Prostate gland (tissue), 2 donors: ENCODE data around the gene NIT1. TPM values are rescaled to one million over a fixed set of nuclear protein-coding genes. Genes with fewer than 3 reads are reported as not detected.

ENCODE experiments used
- DNase-seq: peaks from one replicate; pipeline ENCODE4 v3.0.0-alpha.2; 2019; ENCODE audit warnings: low spot score
- H3K27ac ChIP-seq, 2 donors: fragments of 200-600 bp; sonication (generic); 2 replicates each; pipeline ENCODE4 v1.5.1; 2017 to 2019
- H3K27me3 ChIP-seq: fragments of 200-600 bp; sonication (generic); replicated peaks from 2 replicates; pipeline ENCODE4 v1.5.1; 2019; ENCODE audit not compliant: insufficient read depth
- H3K36me3 ChIP-seq, 2 donors: fragments of 200-600 bp; sonication (generic); 1 replicate in 1 of 2; 2 replicates in 1 of 2; pipeline versions ENCODE4 v1.5.1 to v1.8.1; 2017 to 2019
- H3K4me1 ChIP-seq: fragments of 200-600 bp; sonication (generic); replicated peaks from 2 replicates; pipeline ENCODE4 v1.5.1; 2019
- H3K4me3 ChIP-seq, 2 donors: fragments of 200-600 bp; sonication (generic); 2 replicates each; pipeline ENCODE4 v1.5.1; 2017 to 2019
- H3K9me3 ChIP-seq: fragments of 200-600 bp; sonication (generic); 2 replicates; pipeline ENCODE4 v1.5.1; 2017
- POLR2A ChIP-seq: fragments of 450-650 bp; IDR thresholded peaks from one replicate; pipeline ENCODE4 v1.6.1; 2016; ENCODE audit warnings: antibody characterized with exemption, mild to moderate bottlenecking
- POLR2AphosphoS5 ChIP-seq: sonication (generic); formaldehyde crosslinking; IDR thresholded peaks from one replicate; pipeline ENCODE4 v1.6.1; 2017; ENCODE audit warnings: antibody characterized with exemption
- WGBS: methylation state at CpG from one replicate; pipeline ENCODE4 v1.1.5; 2018; 5-methylcytosine and 5-hydroxymethylcytosine counted together
- intact Hi-C: fragments of 100-400 bp; cut with DNase I; formaldehyde crosslinking; loops from one replicate; pipeline ENCODE4 v1.14.2; 2022
- total RNA-seq, 2 donors: library from RNA; depleted of rRNA; stranded (reverse); fragments of >200 nt; gene quantifications; one replicate each; pipeline ENCODE4 v1.1.0, GENCODE V29; 2016
- TF ChIP-seq, protein P1 (sequence below), 4 experiments: fragments of 200-600 bp in 2 of 4; fragments of 450-650 bp in 2 of 4; sonication (generic) in 2 of 4; IDR thresholded peaks; 1 replicate in 3 of 4; 2 replicates in 1 of 4; pipeline ENCODE4 v1.5.1; 2016 to 2019; ENCODE audit warnings: antibody characterized with exemption in 4 of 4, mild to moderate bottlenecking in 2 of 4, moderate library complexity in 2 of 4

NIT1 gene
- total RNA-seq, 2 donors from 2014 or later: 31.1 to 51.7 TPM

DNA sequence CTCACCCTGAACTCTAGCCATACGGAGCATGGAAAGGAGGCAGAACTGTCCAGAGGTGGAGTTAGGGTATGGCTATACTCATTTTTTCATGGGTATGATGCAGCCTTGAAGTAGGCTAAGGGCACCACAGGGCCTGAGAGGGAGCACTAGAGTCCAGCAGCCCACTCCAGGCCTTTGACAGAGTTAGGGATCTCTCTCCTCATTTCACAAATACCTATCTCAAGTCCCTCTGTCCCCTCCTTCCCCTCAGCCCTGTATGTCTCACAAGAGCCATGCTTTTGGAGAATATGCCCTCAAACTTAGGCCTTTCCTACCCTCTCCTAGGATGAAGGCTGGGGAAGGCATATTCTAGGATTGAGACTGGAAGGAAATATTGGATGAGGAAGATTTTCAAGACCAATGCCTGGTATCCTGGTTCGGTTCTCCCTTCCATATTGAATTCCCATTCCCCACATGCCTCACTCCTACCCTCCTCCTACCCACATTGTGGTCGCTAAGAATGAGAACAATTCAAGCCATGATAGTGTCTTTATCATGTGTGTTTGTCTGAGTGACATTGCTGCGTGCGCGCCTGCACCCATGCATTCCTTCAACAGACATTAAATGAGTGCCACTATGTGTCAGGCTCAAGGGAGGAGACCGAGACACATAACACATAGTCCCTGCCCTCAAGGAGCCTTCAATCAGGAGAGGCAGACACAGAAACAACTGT, 26.0 kb upstream of the NIT1 start:
- Histone ChIP-seq H3K27me3 (no peaks in the 10 kb centered on the region), H3K36me3 (no peaks in the 10 kb centered on the region), H3K9me3 (no peaks in the 10 kb centered on the region), H3K27ac (no peak overlapping the region), H3K4me3 (no peak overlapping the region), H3K4me1 (no peaks in the 10 kb centered on the region)
- no peak for TF ChIP-seq POLR2AphosphoS5
- TF ChIP-seq, protein P1, sequence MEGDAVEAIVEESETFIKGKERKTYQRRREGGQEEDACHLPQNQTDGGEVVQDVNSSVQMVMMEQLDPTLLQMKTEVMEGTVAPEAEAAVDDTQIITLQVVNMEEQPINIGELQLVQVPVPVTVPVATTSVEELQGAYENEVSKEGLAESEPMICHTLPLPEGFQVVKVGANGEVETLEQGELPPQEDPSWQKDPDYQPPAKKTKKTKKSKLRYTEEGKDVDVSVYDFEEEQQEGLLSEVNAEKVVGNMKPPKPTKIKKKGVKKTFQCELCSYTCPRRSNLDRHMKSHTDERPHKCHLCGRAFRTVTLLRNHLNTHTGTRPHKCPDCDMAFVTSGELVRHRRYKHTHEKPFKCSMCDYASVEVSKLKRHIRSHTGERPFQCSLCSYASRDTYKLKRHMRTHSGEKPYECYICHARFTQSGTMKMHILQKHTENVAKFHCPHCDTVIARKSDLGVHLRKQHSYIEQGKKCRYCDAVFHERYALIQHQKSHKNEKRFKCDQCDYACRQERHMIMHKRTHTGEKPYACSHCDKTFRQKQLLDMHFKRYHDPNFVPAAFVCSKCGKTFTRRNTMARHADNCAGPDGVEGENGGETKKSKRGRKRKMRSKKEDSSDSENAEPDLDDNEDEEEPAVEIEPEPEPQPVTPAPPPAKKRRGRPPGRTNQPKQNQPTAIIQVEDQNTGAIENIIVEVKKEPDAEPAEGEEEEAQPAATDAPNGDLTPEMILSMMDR (IDR thresholded peaks at IDR 0.05): no peak
- no peak for TF ChIP-seq POLR2A
- intact Hi-C loops: no loop called here
- DNase-seq: no peak
- 90% methylated on average over 7 of the region's 7 CpGs for WGBS

DNA sequence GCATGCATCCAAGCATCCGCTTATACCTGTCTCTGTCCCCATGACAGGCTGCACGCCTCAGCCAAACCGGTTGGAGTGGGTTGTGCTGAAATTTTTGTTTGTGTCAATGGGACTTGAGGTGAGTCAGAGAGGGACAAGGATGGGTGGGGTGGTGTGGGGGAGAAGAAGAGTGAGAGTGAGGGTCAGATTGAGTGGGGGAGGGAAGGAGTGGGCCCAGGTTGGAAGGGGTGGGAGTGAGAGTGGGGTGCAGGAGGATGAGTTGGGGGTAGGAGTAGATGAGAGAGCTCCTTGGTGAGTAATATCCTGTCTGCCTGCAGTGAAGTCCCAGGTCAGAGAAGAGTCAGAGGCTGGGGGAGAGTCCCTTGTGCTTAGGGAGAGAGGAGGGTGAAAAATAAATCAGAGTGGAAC, 25.3 kb upstream of the NIT1 start:
- intact Hi-C loops: no loop called here
- Histone ChIP-seq H3K27me3 (no peaks in the 10 kb centered on the region), H3K4me3 (no peak overlapping the region), H3K36me3 (no peaks in the 10 kb centered on the region), H3K9me3 (no peaks in the 10 kb centered on the region), H3K4me1 (no peaks in the 10 kb centered on the region), H3K27ac (no peak overlapping the region)
- WGBS: 54% methylated on average over 3 of the region's 3 CpGs
- DNase-seq: no peak
- no peak for TF ChIP-seq POLR2AphosphoS5
- TF ChIP-seq, protein P1 (IDR thresholded peaks at IDR 0.05): no peak

DNA sequence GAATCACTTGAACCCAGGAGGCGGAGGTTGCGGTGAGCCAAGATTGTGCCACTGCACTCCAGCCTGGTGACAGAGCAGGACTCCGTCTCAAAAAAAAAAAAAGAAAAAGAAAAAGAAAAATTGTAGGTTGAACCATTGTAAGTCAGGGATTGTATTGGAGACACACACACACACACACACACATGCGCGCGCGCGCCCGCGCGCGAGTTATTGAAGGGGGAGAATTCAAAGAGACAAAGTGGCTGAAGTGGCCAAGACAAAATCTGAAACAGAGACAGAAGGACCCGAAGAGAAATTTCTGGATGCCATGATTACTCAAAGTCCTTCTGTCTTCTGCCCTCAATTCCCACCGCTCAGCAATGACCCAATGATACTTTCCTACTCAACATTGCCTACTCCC, 23.4 kb upstream of the NIT1 start:
- H3K27me3 ChIP-seq: no peaks in the 10 kb centered on the region
- WGBS: 97% methylated on average over 14 of the region's 14 CpGs
- intact Hi-C loops: no loop called here
- H3K36me3 ChIP-seq: no peaks in the 10 kb centered on the region
- TF ChIP-seq POLR2AphosphoS5: no peak
- TF ChIP-seq, protein P1 (IDR thresholded peaks at IDR 0.05): no peak
- no peak overlapping the region for H3K27ac ChIP-seq
- H3K4me1 ChIP-seq: no peaks in the 10 kb centered on the region
- DNase-seq: no peak
- no peaks in the 10 kb centered on the region for H3K9me3 ChIP-seq
- H3K4me3 ChIP-seq: no peak overlapping the region

DNA sequence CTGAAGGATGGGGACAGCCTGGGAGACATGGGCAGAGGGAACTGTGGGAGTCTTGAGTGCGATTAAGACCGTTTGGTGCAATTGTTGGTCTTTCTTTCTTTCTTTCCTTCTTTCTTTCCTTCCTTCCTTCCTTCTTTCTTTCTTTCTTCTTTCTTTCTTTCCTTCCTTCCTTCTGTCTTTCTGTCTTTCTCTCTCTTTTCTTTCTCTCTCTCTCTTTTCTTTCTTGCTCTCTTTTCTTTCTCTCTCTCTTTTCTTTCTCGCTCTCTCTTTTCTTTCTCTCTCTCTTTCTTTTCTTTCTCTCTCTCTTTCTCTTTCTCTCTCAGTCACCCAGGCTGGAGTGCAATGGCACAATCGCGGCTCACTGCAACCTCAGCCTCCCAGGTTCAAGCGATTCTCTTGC, 22.7 kb upstream of the NIT1 start:
- intact Hi-C loops: loop anchor here (5.0 kb wide), 2 partner anchors 48 to 98 kb away; partner anchors contain the start of gene USF1
- H3K36me3 ChIP-seq: no peaks in the 10 kb centered on the region
- TF ChIP-seq, protein P1 (IDR thresholded peaks at IDR 0.05): no peak
- TF ChIP-seq POLR2A: no peak
- no peak for TF ChIP-seq POLR2AphosphoS5
- H3K4me3 ChIP-seq: no peak overlapping the region
- no peaks in the 10 kb centered on the region for H3K27me3 ChIP-seq
- 88% methylated on average over 6 of the region's 6 CpGs for WGBS
- no peaks in the 10 kb centered on the region for H3K9me3 ChIP-seq
- no peak for DNase-seq
- no peaks in the 10 kb centered on the region for H3K4me1 ChIP-seq
- no peak overlapping the region for H3K27ac ChIP-seq

DNA sequence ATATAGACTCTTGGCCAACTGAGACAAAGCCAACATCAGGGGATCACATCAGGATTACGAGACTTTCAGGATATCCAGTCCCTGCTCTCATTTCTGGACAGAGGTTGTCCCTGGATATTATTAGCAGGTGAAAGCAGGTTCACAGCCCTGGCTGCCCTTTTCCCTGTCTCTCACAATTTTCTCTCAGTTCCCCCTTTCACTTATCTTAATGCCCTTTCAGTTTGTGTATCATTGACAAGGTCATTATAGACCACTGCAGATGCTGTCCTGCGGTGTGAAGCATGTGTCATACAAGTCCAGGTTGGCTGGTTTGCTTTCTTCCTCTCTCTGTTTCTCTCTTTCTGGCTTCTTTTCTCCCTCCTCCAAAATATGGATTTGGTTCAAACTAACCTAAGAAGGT, 21.9 kb upstream of the NIT1 start:
- no peak for DNase-seq
- WGBS: 92% methylated on average over 2 of the region's 2 CpGs
- TF ChIP-seq POLR2AphosphoS5 (no peak), POLR2A (no peak)
- TF ChIP-seq, protein P1 (IDR thresholded peaks at IDR 0.05): no peak
- Histone ChIP-seq H3K27ac (no peak overlapping the region), H3K4me1 (no peaks in the 10 kb centered on the region), H3K4me3 (no peak overlapping the region), H3K9me3 (no peaks in the 10 kb centered on the region), H3K36me3 (no peaks in the 10 kb centered on the region), H3K27me3 (no peaks in the 10 kb centered on the region)
- intact Hi-C loops: loop anchor here (5.0 kb wide), 2 partner anchors 49 to 99 kb away; partner anchors contain the start of gene USF1
